IMR-90 (cell line): ENCODE results near the gene EVA1C. TPM values are rescaled to one million over a fixed set of nuclear protein-coding genes. Genes with fewer than 3 reads are reported as not detected.

Experiments used
- ATAC-seq: fragments of 200-7000 bp; cut with Tn5 transposase; 2 replicates; pipeline ENCODE4 v1.9.1; 2020; ENCODE audit warnings: low read depth, mild to moderate bottlenecking, moderate library complexity
- BruUV-seq: library from RNA; stranded (reverse); fragments of 400-500 nt; replicated peaks from 2 replicates; lab custom pipeline; 2021; lab: Mats Ljungman, UMichigan
- CTCF ChIA-PET: fragments of 300-600 bp; formaldehyde crosslinking; extraction: SDS; loops from one replicate; lab custom pipeline; 2021; ENCODE audit warnings: antibody characterized with exemption; lab: Yijun Ruan, JAX
- POLR2A ChIA-PET: fragments of 300-600 bp; sonication (Branson Sonifier 250); formaldehyde crosslinking; loops from one replicate; lab custom pipeline; 2022; ENCODE audit warnings: antibody characterized with exemption; ENCODE audit not compliant: unreplicated experiment; lab: Charles Lee
- DNase-seq: peaks from one replicate; pipeline ENCODE4 v3.0.0; 2013
- H2AFZ ChIP-seq: replicated peaks from 2 replicates; pipeline ENCODE3; 2013; ENCODE audit warnings: low read length, mild to moderate bottlenecking; ENCODE audit not compliant: poor library complexity
- H2AK5ac ChIP-seq: 2 replicates; pipeline ENCODE4 v1.6.1; 2013; ENCODE audit warnings: low read depth, low read length, inconsistent platforms
- H2AK9ac ChIP-seq: replicated peaks from 2 replicates; pipeline ENCODE3; 2013; ENCODE audit warnings: mild to moderate bottlenecking, low read depth, low read length, moderate library complexity; ENCODE audit not compliant: poor library complexity
- H2BK120ac ChIP-seq: 2 replicates; pipeline ENCODE4 v1.6.1; 2013; ENCODE audit warnings: low read depth, low read length, inconsistent platforms
- H2BK15ac ChIP-seq: 3 replicates; pipeline ENCODE4 v1.6.1; 2013; ENCODE audit warnings: low read depth, low read length, inconsistent platforms
- H2BK20ac ChIP-seq: 2 replicates; pipeline ENCODE4 v1.6.1; 2013; ENCODE audit warnings: low read depth, mild to moderate bottlenecking, inconsistent platforms, low read length, moderate library complexity
- H2BK5ac ChIP-seq: 2 replicates; pipeline ENCODE4 v1.6.1; 2013; ENCODE audit warnings: mild to moderate bottlenecking, low read depth, low read length, inconsistent platforms; ENCODE audit not compliant: poor library complexity, severe bottlenecking
- H3K14ac ChIP-seq: replicated peaks from 2 replicates; pipeline ENCODE4 v1.6.1; 2013; ENCODE audit warnings: low read depth, low read length, inconsistent platforms
- H3K18ac ChIP-seq: 2 replicates; pipeline ENCODE4 v1.6.1; 2013; ENCODE audit warnings: low read depth, low read length, control low read depth
- H3K23ac ChIP-seq: 2 replicates; pipeline ENCODE4 v1.6.1; 2013; ENCODE audit warnings: low read depth, low read length, inconsistent platforms
- H3K27ac ChIP-seq: 2 replicates; pipeline ENCODE4 v1.5.1; 2013; ENCODE audit warnings: mild to moderate bottlenecking, control low read depth, low read length; ENCODE audit not compliant: insufficient read depth
- H3K27me3 ChIP-seq: 2 replicates; pipeline ENCODE4 v1.6.1; 2013; ENCODE audit warnings: low read length; ENCODE audit not compliant: control insufficient read depth, insufficient read depth
- H3K36me3 ChIP-seq: 2 replicates; pipeline ENCODE4 v1.6.1; 2013; ENCODE audit warnings: low read length, mixed read lengths; ENCODE audit not compliant: control insufficient read depth, insufficient read depth
- H3K4ac ChIP-seq: 2 replicates; pipeline ENCODE4 v1.6.1; 2013; ENCODE audit warnings: low read depth, low read length, inconsistent platforms
- H3K4me1 ChIP-seq: 2 replicates; pipeline ENCODE4 v1.6.1; 2013; ENCODE audit warnings: low read length, mixed read lengths; ENCODE audit not compliant: control insufficient read depth, insufficient read depth
- H3K4me2 ChIP-seq: 2 replicates; pipeline ENCODE4 v1.6.1; 2013; ENCODE audit warnings: low read depth, mild to moderate bottlenecking, control low read depth, low read length, moderate library complexity
- H3K4me3 ChIP-seq: 2 replicates; pipeline ENCODE4 v1.5.1; 2013; ENCODE audit warnings: low read depth, mild to moderate bottlenecking, control low read depth, low read length, moderate library complexity; ENCODE audit not compliant: insufficient read depth
- H3K56ac ChIP-seq: 2 replicates; pipeline ENCODE4 v1.6.1; 2013; ENCODE audit warnings: low read length, inconsistent platforms; ENCODE audit not compliant: insufficient read depth; ENCODE audit errors: extremely low read depth
- H3K79me1 ChIP-seq, 2 experiments: 2 replicates each; pipeline ENCODE4 v1.6.1; 2013; ENCODE audit warnings: low read length in 2 of 2, inconsistent platforms in 1 of 2, low read depth in 1 of 2
- H3K9ac ChIP-seq: 2 replicates; pipeline ENCODE4 v1.6.1; 2013; ENCODE audit warnings: low read depth, low read length, control low read depth
- H3K9me1 ChIP-seq: 2 replicates; pipeline ENCODE4 v1.6.1; 2013; ENCODE audit warnings: low read length, inconsistent platforms; ENCODE audit not compliant: insufficient read depth
- H3K9me3 ChIP-seq: 2 replicates; pipeline ENCODE4 v1.6.1; 2013; ENCODE audit warnings: low read length; ENCODE audit not compliant: control insufficient read depth, insufficient read depth
- H4K20me1 ChIP-seq: 2 replicates; pipeline ENCODE4 v1.6.1; 2013; ENCODE audit warnings: low read length, inconsistent platforms; ENCODE audit not compliant: insufficient read depth
- H4K5ac ChIP-seq: 2 replicates; pipeline ENCODE4 v1.6.1; 2013; ENCODE audit warnings: mild to moderate bottlenecking, low read depth, low read length, control low read depth
- H4K8ac ChIP-seq, 2 experiments: 2 replicates each; pipeline ENCODE4 v1.6.1; 2013; ENCODE audit warnings: low read depth in 2 of 2, low read length in 2 of 2, control low read depth in 1 of 2, inconsistent platforms in 1 of 2
- H4K91ac ChIP-seq: 2 replicates; pipeline ENCODE4 v1.6.1; 2013; ENCODE audit warnings: low read depth, low read length, inconsistent platforms; ENCODE audit not compliant: insufficient read depth
- CEBPB ChIP-seq: IDR thresholded peaks from 2 replicates; pipeline ENCODE4 v1.6.1; 2012; ENCODE audit warnings: low read depth, low read length, improper control_type of control experiment
- FOS ChIP-seq: fragments of 150-350 bp; IDR thresholded peaks from 2 replicates; pipeline ENCODE4 v1.6.1; 2016; ENCODE audit warnings: low read depth, low read length
- NFE2L2 ChIP-seq: fragments of 150-350 bp; IDR thresholded peaks from 2 replicates; pipeline ENCODE4 v1.6.1; 2016; ENCODE audit warnings: low read depth, mild to moderate bottlenecking, low read length
- RAD21 ChIP-seq: IDR thresholded peaks from 2 replicates; pipeline ENCODE4 v1.6.1; 2012; ENCODE audit warnings: low read length, improper control_type of control experiment
- SMC3 ChIP-seq: fragments of 150-350 bp; IDR thresholded peaks from 2 replicates; pipeline ENCODE4 v1.6.1; 2016; ENCODE audit warnings: low read depth, mild to moderate bottlenecking, antibody characterized with exemption, low read length, moderate library complexity
- WGBS, 2 experiments: methylation state at CpG; one replicate each; pipeline versions ENCODE4 v1.1.5 to v1.1.7; 2013; ENCODE audit warnings: missing lambda C conversion rate in 2 of 2; ENCODE audit not compliant: insufficient read length in 1 of 2; ENCODE audit errors: extremely low coverage in 2 of 2; 5-methylcytosine and 5-hydroxymethylcytosine counted together
- dilution Hi-C: fragments of 300-500 bp; cut with HindIII; formaldehyde crosslinking; loops from one replicate; pipeline ENCODE4 v1.14.3; 2018; ENCODE audit warnings: low sequenced_read_pairs; ENCODE audit not compliant: unreplicated experiment
- in situ Hi-C: fragments of 300-500 bp; cut with MboI; formaldehyde crosslinking; loops from 3 replicates; pipeline ENCODE4 v1.14.3; 2019; ENCODE audit warnings: low sequenced_read_pairs, inconsistent platforms, mixed read lengths
- intact Hi-C: fragments of 100-400 bp; cut with micrococcal nuclease; formaldehyde crosslinking; loops from 2 replicates; pipeline ENCODE4 v1.10.0; 2022
- polyA plus RNA-seq, 3 experiments: library from polyadenylated mRNA; depleted of rRNA; stranded (reverse); fragments of >200 nt; gene quantifications; 2 replicates each; pipeline ENCODE4 v1.2.3, GENCODE V29; 2012; ENCODE audit warnings: low replicate concordance in 1 of 3
- total RNA-seq: library from RNA; depleted of rRNA; stranded (reverse); fragments of >200 nt; gene quantifications from 2 replicates; pipeline ENCODE4 v1.2.3, GENCODE V29; 2012

Gene EVA1C
- total and polyA plus RNA-seq, 2 of the 4 experiments (the other 2 are of a cell fraction) = 0.72 to 1.1 TPM

- TF ChIP-seq RAD21 = no peak
Observed at GRCh38 chr21:32521736-32522355, 109.3 kb downstream of the EVA1C start (continued).

- Histone ChIP-seq H3K4me1 (peaks cover 17% of the 10 kb centered on the region), H3K14ac (no peak overlapping the region), H2BK15ac (peak overlapping the region; percentile 15; the same call in 1 of the 3 replicates), H2AFZ (peak overlapping the region; percentile 18), H3K18ac (no peak overlapping the region), H2AK5ac (peak overlapping the region; percentile 24; the same call in 1 of the 2 replicates), H3K79me1 (no peaks in the 10 kb centered on the region), H4K8ac (no peak overlapping the region), H3K4ac (peak overlapping the region; percentile 31; the same call in 1 of the 2 replicates), H2BK5ac (no peak overlapping the region), H3K56ac (no peak overlapping the region), H2BK20ac (no peak overlapping the region), H4K5ac (no peak overlapping the region), H3K27ac (no peak overlapping the region), H2AK9ac (no peak overlapping the region), H3K36me3 (no peaks in the 10 kb centered on the region), H3K4me2 (no peak overlapping the region), H4K20me1 (no peaks in the 10 kb centered on the region), H3K9me1 (peaks cover 22% of the 10 kb centered on the region; the same call in 1 of the 2 replicates), H3K27me3 (no peaks in the 10 kb centered on the region), H3K9ac (no peak overlapping the region), H2BK120ac (peak overlapping the region; percentile 20; the same call in 1 of the 2 replicates), H3K4me3 (no peak overlapping the region), H3K23ac (no peak overlapping the region), H3K9me3 (peaks cover 2% of the 10 kb centered on the region; the same call in 1 of the 2 replicates), H4K91ac (no peak overlapping the region; the same call in 1 of the 2 replicates)
- ChIA-PET POLR2A (no interaction called here), CTCF (interaction anchor here (0.5 kb wide), 1 partner anchor 231 kb away, joined by 4 read pairs; no protein-coding TSS in a partner anchor)
- dilution Hi-C loops (no loop called here), intact Hi-C loops (loop anchor here (5.0 kb wide), 2 partner anchors 39 to 111 kb away; partner anchors contain the start of gene EVA1C), in situ Hi-C loops (no loop called here)
- TF ChIP-seq CEBPB (no peak), FOS (no peak), NFE2L2 (no peak), SMC3 (no peak)
- 86% methylated on average over 7 of the region's 10 CpGs; no CpG with 5 or more reads in 1 of the 2 experiments for WGBS, 2 experiments
- DNase-seq (no peak), ATAC-seq (no peak)
- no TSS peak for BruUV-seq
Observed at GRCh38 chr21:32523463-32523862, 111.0 kb downstream of the EVA1C start.
